Gastroesophageal sphincter (tissue), 4 donors: Measurements from ENCODE around the gene TKT. TPM values are rescaled to one million over a fixed set of nuclear protein-coding genes. Genes with fewer than 3 reads are reported as not detected.

ENCODE experiments used
- ATAC-seq: fragments of 150-250 bp; one replicate; pipeline ENCODE4 v1.9.1; 2016; ENCODE audit warnings: mild to moderate bottlenecking, moderate library complexity
- H3K27ac ChIP-seq, 4 donors: fragments of 200-600 bp; sonication (generic) in 3 of 4; 1 replicate in 3 of 4; 2 replicates in 1 of 4; pipeline ENCODE4 v1.5.1; 2016 to 2019
- H3K27me3 ChIP-seq: fragments of 200-600 bp; sonication (generic); one replicate; pipeline ENCODE4 v1.5.1; 2019
- H3K36me3 ChIP-seq, 2 donors: fragments of 200-600 bp; sonication (generic); one replicate each; pipeline ENCODE4 v1.5.1; 2019; ENCODE audit warnings: control low read depth in 1 of 2
- H3K4me1 ChIP-seq, 3 donors: fragments of 200-600 bp; sonication (generic); 1 replicate in 2 of 3; 2 replicates in 1 of 3; pipeline ENCODE4 v1.5.1; 2016 to 2019; ENCODE audit warnings: control low read depth in 2 of 3
- H3K4me3 ChIP-seq, 2 donors: fragments of 200-600 bp; sonication (generic); one replicate each; pipeline ENCODE4 v1.5.1; 2019; ENCODE audit warnings: mild to moderate bottlenecking in 1 of 2, moderate library complexity in 1 of 2
- H3K9me3 ChIP-seq, 3 donors: fragments of 200-600 bp; sonication (generic); one replicate each; pipeline ENCODE4 v1.5.1; 2017 to 2019; ENCODE audit warnings: control low read depth in 2 of 3
- CTCF ChIP-seq, 4 experiments: fragments of 200-600 bp in 2 of 4; fragments of 450-650 bp in 2 of 4; sonication (generic) in 1 of 4; IDR thresholded peaks; one replicate each; pipeline ENCODE4 v1.5.1; 2017 to 2019; ENCODE audit warnings: antibody characterized with exemption in 4 of 4, mild to moderate bottlenecking in 2 of 4, moderate library complexity in 2 of 4
- EP300 ChIP-seq: sonication (generic); formaldehyde crosslinking; IDR thresholded peaks from one replicate; pipeline ENCODE4 v1.6.1; 2017; ENCODE audit warnings: antibody characterized with exemption, mild to moderate bottlenecking
- POLR2A ChIP-seq, 2 donors: fragments of 450-650 bp; IDR thresholded peaks; one replicate each; pipeline ENCODE4 v1.6.1; 2017; ENCODE audit warnings: antibody characterized with exemption in 2 of 2, mild to moderate bottlenecking in 2 of 2, moderate library complexity in 1 of 2
- POLR2AphosphoS5 ChIP-seq: sonication (generic); formaldehyde crosslinking; IDR thresholded peaks from one replicate; pipeline ENCODE4 v1.6.1; 2017; ENCODE audit warnings: antibody characterized with exemption
- whole genome bisulfite sequencing, 2 donors: methylation state at CpG; one replicate each; pipeline ENCODE4 v1.1.5; 2018; ENCODE audit warnings: low coverage in 1 of 2; 5-methylcytosine and 5-hydroxymethylcytosine counted together
- total RNA-seq, 4 donors: library from RNA; depleted of rRNA; stranded (reverse); fragments of >200 nt; gene quantifications; one replicate each; pipeline ENCODE4 v1.1.0, GENCODE V29; 2016

TKT gene
- total RNA-seq, 4 donors from 2014 or later: 218 to 386 (median 278) TPM

GRCh38 chr3:53181024-53181371 lies 74.8 kb downstream of the TKT start:
- no CpG with 5 or more reads among the region's 4 CpGs for WGBS, 2 donors
- no peaks in the 10 kb centered on the region for H3K9me3 ChIP-seq
- no peak for ATAC-seq
- H3K27ac ChIP-seq: no peak overlapping the region
- H3K4me3 ChIP-seq: no peak overlapping the region
- no peaks in the 10 kb centered on the region for H3K27me3 ChIP-seq
- peaks cover 0 to 82% of the 10 kb centered on the region in 2 donors for H3K36me3 ChIP-seq
- no peaks in the 10 kb centered on the region for H3K4me1 ChIP-seq
- no peak for TF ChIP-seq POLR2AphosphoS5
- TF ChIP-seq EP300: no peak
- TF ChIP-seq POLR2A (IDR thresholded peaks at IDR 0.05): no peak
- no peak for TF ChIP-seq CTCF (IDR thresholded peaks at IDR 0.05)

- Histone ChIP-seq H3K9me3 (no peaks in the 10 kb centered on the region), H3K27ac (no peak overlapping the region), H3K36me3 (peaks cover 0 to 82% of the 10 kb centered on the region in 2 donors), H3K4me3 (no peak overlapping the region), H3K27me3 (no peaks in the 10 kb centered on the region), H3K4me1 (no peaks in the 10 kb centered on the region)
- no peak for ATAC-seq
- WGBS, 2 donors: 88% methylated on average over 3 of the region's 11 CpGs; no CpG with 5 or more reads in 1 of the 2 donors
- TF ChIP-seq POLR2AphosphoS5: no peak
- no peak for TF ChIP-seq POLR2A (IDR thresholded peaks at IDR 0.05)
- TF ChIP-seq CTCF (IDR thresholded peaks at IDR 0.05): no peak
- no peak for TF ChIP-seq EP300
These were observed 75.4 kb downstream of the TKT start for GRCh38 chr3:53180305-53181023.

DNA sequence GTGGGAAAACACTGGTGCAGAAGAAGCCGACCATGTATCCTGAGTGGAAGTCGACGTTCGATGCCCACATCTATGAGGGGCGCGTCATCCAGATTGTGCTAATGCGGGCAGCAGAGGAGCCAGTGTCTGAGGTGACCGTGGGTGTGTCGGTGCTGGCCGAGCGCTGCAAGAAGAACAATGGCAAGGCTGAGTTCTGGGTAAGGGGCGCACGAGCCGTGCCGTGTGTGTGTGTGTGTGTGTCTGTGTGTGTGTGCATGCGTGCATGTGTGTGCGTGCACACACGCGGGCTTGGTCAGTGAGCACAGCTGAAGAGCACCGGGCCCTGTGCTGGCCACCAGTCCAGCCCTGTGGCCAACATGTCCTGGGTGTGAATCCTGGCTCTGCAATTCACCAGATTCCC lies 76.2 kb downstream of the TKT start:
- no peak for ATAC-seq
- H3K9me3 ChIP-seq: no peaks in the 10 kb centered on the region
- no peaks in the 10 kb centered on the region for H3K27me3 ChIP-seq
- no peaks in the 10 kb centered on the region for H3K4me1 ChIP-seq
- H3K27ac ChIP-seq: no peak overlapping the region
- WGBS, 2 donors: 90 to 93% methylated on average over 2 to 3 of the region's 20 CpGs
- no peak overlapping the region for H3K4me3 ChIP-seq
- no peak for TF ChIP-seq CTCF (IDR thresholded peaks at IDR 0.05)
- no peak for TF ChIP-seq EP300
- TF ChIP-seq POLR2A (IDR thresholded peaks at IDR 0.05): no peak
- TF ChIP-seq POLR2AphosphoS5: no peak
- H3K36me3 ChIP-seq: peaks cover 0 to 82% of the 10 kb centered on the region in 2 donors

- Histone ChIP-seq H3K4me3 (no peak overlapping the region), H3K27ac (no peak overlapping the region), H3K36me3 (peaks cover 0 to 80% of the 10 kb centered on the region in 2 donors), H3K4me1 (no peaks in the 10 kb centered on the region), H3K9me3 (no peaks in the 10 kb centered on the region), H3K27me3 (no peaks in the 10 kb centered on the region)
- ATAC-seq: no peak
- no CpG with 5 or more reads among the region's 15 CpGs for WGBS, 2 donors
- TF ChIP-seq CTCF (IDR thresholded peaks at IDR 0.05) (no peak), POLR2A (IDR thresholded peaks at IDR 0.05) (no peak), EP300 (no peak)
These were observed 77.6 kb downstream of the TKT start for GRCh38 chr3:53178246-53178645.
